BE2C (cell line): ENCODE results near the gene GABBR2.

Experiments used
- DNase-seq: peaks from one replicate; pipeline ENCODE4 v3.0.0-alpha.2; 2020
- H3K27me3 ChIP-seq: fragments of 250-450 bp; sonication (Bioruptor Pico); 2 replicates; pipeline ENCODE4 v1.5.1; 2020; ENCODE audit warnings: mild to moderate bottlenecking
- H3K36me3 ChIP-seq: fragments of 250-450 bp; sonication (Bioruptor Pico); 2 replicates; pipeline ENCODE4 v1.5.1; 2020; ENCODE audit warnings: mild to moderate bottlenecking
- H3K4me1 ChIP-seq: fragments of 250-450 bp; sonication (Bioruptor Pico); 2 replicates; pipeline ENCODE4 v1.5.1; 2020
- H3K4me3 ChIP-seq: 2 replicates; pipeline ENCODE4 v1.5.1; 2011; ENCODE audit warnings: low read depth, low read length
- H3K9me3 ChIP-seq: fragments of 250-450 bp; sonication (Bioruptor Pico); 2 replicates; pipeline ENCODE4 v1.5.1; 2020
- TF ChIP-seq, protein P1 (sequence below): IDR thresholded peaks from 2 replicates; pipeline ENCODE4 v1.5.1; 2012; ENCODE audit warnings: mild to moderate bottlenecking, low read depth, low read length

The GABBR2 gene

DNA sequence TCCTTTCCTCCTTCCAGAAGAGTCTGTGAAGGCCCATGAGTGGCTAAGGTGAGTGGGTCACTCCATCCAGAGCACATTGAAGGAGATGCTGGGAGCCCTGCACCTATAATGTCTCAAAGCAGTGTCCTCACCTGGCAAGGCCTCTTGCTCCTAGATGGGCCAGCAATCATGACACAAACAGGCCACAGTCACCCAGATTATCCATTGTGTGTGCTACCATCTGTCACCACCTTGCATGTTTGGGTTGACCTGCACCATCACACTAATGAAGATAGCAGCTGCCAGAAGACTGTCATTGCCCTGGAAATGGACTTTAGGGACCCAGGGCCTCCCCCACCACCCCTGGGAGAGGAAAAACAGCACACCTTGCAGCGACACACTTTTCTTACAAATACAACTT is 69.6 kb downstream of the GABBR2 start:
- TF ChIP-seq, protein P1, sequence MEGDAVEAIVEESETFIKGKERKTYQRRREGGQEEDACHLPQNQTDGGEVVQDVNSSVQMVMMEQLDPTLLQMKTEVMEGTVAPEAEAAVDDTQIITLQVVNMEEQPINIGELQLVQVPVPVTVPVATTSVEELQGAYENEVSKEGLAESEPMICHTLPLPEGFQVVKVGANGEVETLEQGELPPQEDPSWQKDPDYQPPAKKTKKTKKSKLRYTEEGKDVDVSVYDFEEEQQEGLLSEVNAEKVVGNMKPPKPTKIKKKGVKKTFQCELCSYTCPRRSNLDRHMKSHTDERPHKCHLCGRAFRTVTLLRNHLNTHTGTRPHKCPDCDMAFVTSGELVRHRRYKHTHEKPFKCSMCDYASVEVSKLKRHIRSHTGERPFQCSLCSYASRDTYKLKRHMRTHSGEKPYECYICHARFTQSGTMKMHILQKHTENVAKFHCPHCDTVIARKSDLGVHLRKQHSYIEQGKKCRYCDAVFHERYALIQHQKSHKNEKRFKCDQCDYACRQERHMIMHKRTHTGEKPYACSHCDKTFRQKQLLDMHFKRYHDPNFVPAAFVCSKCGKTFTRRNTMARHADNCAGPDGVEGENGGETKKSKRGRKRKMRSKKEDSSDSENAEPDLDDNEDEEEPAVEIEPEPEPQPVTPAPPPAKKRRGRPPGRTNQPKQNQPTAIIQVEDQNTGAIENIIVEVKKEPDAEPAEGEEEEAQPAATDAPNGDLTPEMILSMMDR = no peak
- no peaks in the 10 kb centered on the region for H3K36me3 ChIP-seq
- no peak overlapping the region for H3K4me3 ChIP-seq
- no peak for DNase-seq
- peaks cover 5% of the 10 kb centered on the region; the same call in 1 of the 2 replicates for H3K27me3 ChIP-seq
- no peaks in the 10 kb centered on the region for H3K4me1 ChIP-seq
- no peaks in the 10 kb centered on the region for H3K9me3 ChIP-seq

DNA sequence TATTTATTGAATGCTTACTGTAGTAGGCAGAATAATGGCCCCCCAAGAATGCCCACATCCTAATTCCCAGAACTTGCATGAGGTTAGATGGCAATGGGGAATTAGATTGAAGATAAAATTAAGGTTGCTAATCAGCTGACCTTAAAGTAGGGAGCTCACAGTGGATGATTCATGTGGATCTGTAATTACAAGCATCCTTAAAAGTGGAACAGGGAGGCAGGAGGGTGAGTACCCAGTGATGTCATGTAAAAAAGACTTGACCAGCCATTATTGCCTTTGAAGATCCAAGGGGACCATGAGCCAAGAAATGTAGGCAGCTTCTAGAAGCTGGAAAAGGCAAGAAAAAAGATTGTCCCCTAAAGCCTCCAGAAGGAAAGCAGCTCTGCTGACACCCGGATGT is 71.4 kb downstream of the GABBR2 start:
- Histone ChIP-seq H3K27me3 (no peaks in the 10 kb centered on the region), H3K4me3 (no peak overlapping the region), H3K36me3 (no peaks in the 10 kb centered on the region), H3K9me3 (no peaks in the 10 kb centered on the region), H3K4me1 (no peaks in the 10 kb centered on the region)
- no peak for DNase-seq
- TF ChIP-seq, protein P1 = no peak

DNA sequence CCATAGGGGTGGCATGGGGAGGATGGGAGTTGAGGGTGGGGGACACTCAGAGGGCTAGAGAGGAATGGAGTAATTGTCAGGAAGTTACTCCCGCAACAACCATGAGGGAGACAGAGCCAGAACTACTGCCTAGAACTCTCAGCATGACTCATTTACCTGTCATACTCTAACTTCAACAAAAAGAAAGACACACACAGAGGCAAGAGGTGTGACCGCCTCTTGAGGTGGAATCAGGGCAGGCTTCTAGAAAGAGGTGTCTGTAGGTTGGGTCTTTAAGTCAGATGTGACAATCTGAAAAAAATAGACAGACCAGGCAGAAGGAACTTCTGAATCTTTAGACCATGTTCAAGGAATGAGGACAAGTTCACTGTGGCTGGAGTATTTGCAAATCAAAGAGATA is 73.4 kb downstream of the GABBR2 start:
- no peak for DNase-seq
- Histone ChIP-seq H3K4me3 (no peak overlapping the region), H3K9me3 (no peaks in the 10 kb centered on the region), H3K4me1 (no peaks in the 10 kb centered on the region), H3K36me3 (no peaks in the 10 kb centered on the region), H3K27me3 (no peaks in the 10 kb centered on the region)
- TF ChIP-seq, protein P1 = no peak

DNA sequence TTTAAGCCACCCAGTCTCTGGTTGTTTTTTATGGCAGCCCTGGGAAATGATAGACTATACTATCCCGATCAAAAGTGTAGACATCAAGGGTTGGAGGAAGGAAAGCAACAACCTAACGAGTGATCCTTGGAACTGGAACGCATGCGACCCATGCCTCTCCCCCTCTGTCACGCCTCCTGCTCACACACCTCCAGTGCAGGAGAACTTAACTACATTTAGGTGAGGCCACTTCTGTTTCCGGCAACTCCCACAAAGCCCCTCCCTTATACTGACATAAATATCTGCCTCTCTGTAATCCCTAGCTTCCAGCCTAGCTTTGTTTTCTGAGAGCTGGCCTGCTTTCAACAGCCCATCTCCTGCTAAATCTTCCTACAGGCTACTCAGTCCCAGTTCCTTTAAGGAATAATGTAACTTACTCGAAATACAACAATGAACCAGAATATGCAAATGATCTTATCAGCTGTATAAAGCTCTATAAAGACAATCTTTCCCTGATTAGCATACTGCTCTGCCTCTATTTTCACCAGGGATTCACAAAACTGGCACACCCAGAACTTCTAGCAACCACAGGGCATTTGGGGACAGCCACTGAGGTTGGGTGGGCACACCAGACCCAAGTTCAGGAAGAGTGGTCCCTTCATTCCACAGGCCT is 73.9 kb downstream of the GABBR2 start:
- Histone ChIP-seq H3K27me3 (no peaks in the 10 kb centered on the region), H3K4me3 (no peak overlapping the region), H3K4me1 (no peaks in the 10 kb centered on the region), H3K36me3 (no peaks in the 10 kb centered on the region), H3K9me3 (no peaks in the 10 kb centered on the region)
- TF ChIP-seq, protein P1 = no peak
- DNase-seq = no peak

DNA sequence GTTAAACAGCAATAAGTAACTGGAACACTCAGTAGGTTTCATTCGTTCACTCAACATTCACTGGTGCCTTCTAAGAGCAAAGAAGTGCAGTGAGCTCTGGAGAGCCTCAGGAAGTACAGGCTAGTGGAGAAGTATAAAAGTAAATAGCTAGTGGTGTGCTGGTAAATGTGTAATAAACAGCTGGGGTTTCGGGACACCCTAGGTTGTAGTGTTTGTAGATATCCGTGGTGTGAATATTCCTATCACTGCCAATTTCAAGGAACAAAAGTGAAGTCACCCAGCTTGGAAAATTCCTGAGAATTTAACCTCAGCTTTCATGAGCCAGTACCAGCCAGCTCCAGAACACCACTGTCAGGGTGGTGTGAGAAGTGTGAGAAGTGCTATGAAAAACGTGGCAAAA is 75.9 kb downstream of the GABBR2 start:
- H3K36me3 ChIP-seq = no peaks in the 10 kb centered on the region
- H3K4me1 ChIP-seq = no peaks in the 10 kb centered on the region
- DNase-seq = no peak
- H3K4me3 ChIP-seq = no peak overlapping the region
- no peaks in the 10 kb centered on the region for H3K9me3 ChIP-seq
- H3K27me3 ChIP-seq = no peaks in the 10 kb centered on the region; the same call in 1 of the 2 replicates
- TF ChIP-seq, protein P1 = no peak

DNA sequence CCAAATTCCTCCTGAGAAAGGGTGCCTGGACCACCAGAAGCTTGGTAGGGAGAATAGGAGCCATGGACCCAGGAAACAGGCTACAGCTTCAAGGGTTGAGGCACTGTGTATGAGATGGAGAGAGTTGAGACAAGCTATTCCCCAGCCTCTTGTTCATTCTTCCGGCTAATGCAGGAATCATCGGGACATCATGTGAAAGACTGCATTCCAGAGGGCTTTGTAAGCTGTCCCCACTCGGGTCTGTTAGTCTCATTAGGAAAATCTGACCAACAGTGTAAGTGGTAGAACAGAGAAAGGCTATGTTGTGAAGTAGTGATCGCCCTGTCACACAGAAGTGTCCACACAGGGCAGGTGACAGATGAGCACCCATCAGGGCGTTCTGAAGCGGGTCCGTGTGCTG is 81.4 kb downstream of the GABBR2 start:
- no peak for DNase-seq
- H3K4me3 ChIP-seq = no peak overlapping the region
- H3K36me3 ChIP-seq = no peaks in the 10 kb centered on the region
- no peaks in the 10 kb centered on the region for H3K9me3 ChIP-seq
- no peaks in the 10 kb centered on the region for H3K4me1 ChIP-seq
- H3K27me3 ChIP-seq = no peaks in the 10 kb centered on the region; the same call in 1 of the 2 replicates
- TF ChIP-seq, protein P1 = no peak
